Lower lobe of right lung (tissue), 2 donors: ENCODE measurements around the gene ERI3. TPM values are rescaled to one million over a fixed set of nuclear protein-coding genes. Genes with fewer than 3 reads are reported as not detected.
A peak's percentile ranks its signal among the peaks of the same experiment; 100 is the strongest.

Source experiments
- ATAC-seq, 2 donors: fragments of 200-7000 bp; cut with Tn5 transposase; one replicate each; pipeline ENCODE4 v1.9.1; 2020 to 2022; ENCODE audit warnings: mild to moderate bottlenecking in 2 of 2, moderate library complexity in 2 of 2
- DNase-seq: peaks from one replicate; pipeline ENCODE4 v3.0.0-alpha.2; 2020
- H3K27ac ChIP-seq: fragments of 200-600 bp; one replicate; pipeline ENCODE4 v1.8.0; 2022
- H3K27me3 ChIP-seq: fragments of 200-600 bp; one replicate; pipeline ENCODE4 v1.8.0; 2022; ENCODE audit warnings: low read depth
- H3K36me3 ChIP-seq: fragments of 200-600 bp; one replicate; pipeline ENCODE4 v1.8.0; 2022; ENCODE audit warnings: mild to moderate bottlenecking
- H3K4me1 ChIP-seq: fragments of 200-600 bp; one replicate; pipeline ENCODE4 v1.8.0; 2022
- H3K4me3 ChIP-seq: fragments of 200-600 bp; one replicate; pipeline ENCODE4 v1.8.0; 2022; ENCODE audit warnings: mild to moderate bottlenecking
- H3K9me3 ChIP-seq: fragments of 200-600 bp; one replicate; pipeline ENCODE4 v1.8.0; 2022
- CTCF ChIP-seq: fragments of 200-600 bp; IDR thresholded peaks from one replicate; pipeline ENCODE4 v1.8.0; 2022; ENCODE audit warnings: antibody characterized with exemption, mild to moderate bottlenecking
- intact Hi-C: fragments of 100-400 bp; cut with DNase I; formaldehyde crosslinking; loops from one replicate; pipeline ENCODE4 v1.11.0; 2022
- total RNA-seq: library from RNA; stranded (reverse); fragmentation: NEBNext Ultra II Directional; extraction: Animal tissue kit (Norgen Biotek cat#: 25700); gene quantifications from one replicate; pipeline ENCODE4 v1.2.1, GENCODE V29; 2021
- donor health status: DM: no; HTN: yes; CAD: no; lungs with severe emphysema.

The ERI3 gene
- total RNA-seq, 1 donor from 2014 or later = 36.3 TPM

- Histone ChIP-seq H3K27ac (no peak overlapping the region), H3K4me1 (peaks cover 2% of the 10 kb centered on the region), H3K27me3 (no peaks in the 10 kb centered on the region), H3K4me3 (no peak overlapping the region), H3K36me3 (peaks cover 37% of the 10 kb centered on the region), H3K9me3 (no peaks in the 10 kb centered on the region)
- no peak for ATAC-seq
- no peak for TF ChIP-seq CTCF
- no peak for DNase-seq
- intact Hi-C loops = no loop called here
Observed at GRCh38 chr1:44322367-44322766, 32.7 kb downstream of the ERI3 start.

DNA sequence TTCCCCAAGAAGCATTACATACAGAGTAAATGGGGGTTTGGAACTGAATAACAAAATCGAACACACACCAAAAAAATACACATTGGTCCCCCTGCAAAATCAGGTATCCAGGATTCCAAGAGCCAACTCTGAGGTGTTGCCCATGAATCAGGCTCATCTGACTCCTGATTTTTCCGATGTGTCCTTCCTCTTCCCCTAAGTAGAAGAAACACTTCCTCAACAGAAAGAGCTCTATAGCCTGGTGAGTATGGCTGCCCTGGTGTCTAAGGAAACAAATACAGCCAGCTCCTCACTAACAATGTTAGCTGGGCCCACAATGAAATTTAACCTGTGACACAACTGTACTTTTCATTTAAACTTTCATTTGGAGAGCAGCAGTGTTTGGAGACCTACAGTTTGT lies 33.6 kb downstream of the ERI3 start:
- no peak overlapping the region for H3K27ac ChIP-seq
- peaks cover 45% of the 10 kb centered on the region for H3K36me3 ChIP-seq
- no peaks in the 10 kb centered on the region for H3K27me3 ChIP-seq
- H3K4me3 ChIP-seq = no peak overlapping the region
- no peak for TF ChIP-seq CTCF
- H3K4me1 ChIP-seq = no peaks in the 10 kb centered on the region
- intact Hi-C loops = no loop called here
- ATAC-seq = no peak
- no peak for DNase-seq
- H3K9me3 ChIP-seq = no peaks in the 10 kb centered on the region

DNA sequence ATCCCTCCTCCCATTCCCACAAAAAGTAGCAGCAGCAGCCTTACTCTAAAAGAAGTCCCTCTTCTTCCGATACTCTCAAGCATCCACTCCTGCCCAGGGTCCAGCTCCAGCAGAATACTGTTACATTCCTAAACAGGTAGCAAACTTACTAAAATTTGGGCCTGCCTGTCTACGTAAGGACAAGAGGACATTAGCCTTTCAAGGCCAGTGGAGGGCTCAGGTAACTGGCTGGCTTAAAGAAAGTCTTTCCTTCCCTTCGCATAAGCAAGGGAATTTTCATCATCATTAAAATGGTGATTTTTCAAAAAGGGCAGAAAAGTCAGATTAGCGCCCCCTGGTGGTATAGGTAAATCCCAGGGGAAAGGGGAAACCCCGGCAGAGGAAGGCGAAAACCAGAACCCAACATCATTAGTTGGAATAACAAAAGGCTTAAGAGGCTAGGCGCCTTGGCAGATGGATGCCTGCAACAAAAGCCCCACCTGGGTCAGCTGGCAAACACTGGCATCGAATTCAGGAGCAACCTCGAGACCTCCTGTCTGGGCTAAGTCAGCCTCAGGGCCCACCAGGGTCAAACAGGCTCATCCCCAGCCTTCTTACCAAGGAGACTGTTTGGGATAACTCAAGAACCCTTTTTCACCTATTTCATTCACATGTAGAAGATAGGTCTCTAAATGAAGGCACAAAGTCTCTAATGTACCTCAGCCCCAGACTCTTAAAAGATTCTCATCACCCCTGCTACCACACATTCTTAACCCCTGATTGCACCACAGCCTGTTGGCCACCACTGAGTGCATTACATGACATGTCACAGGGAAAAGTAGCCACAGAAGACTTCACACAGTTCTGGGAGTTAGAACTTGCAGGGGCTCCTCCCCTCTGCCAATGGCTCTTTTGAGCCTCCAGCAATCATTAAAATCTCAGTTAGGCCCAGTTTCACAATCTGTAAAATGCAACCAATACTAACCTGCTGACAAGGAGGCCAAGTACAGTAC lies 36.7 kb downstream of the ERI3 start:
- no peaks in the 10 kb centered on the region for H3K27me3 ChIP-seq
- DNase-seq = no peak
- no peaks in the 10 kb centered on the region for H3K9me3 ChIP-seq
- H3K4me1 ChIP-seq = no peaks in the 10 kb centered on the region
- H3K36me3 ChIP-seq = peaks cover 51% of the 10 kb centered on the region
- no peak overlapping the region for H3K27ac ChIP-seq
- peak; percentile 91 for TF ChIP-seq CTCF
- intact Hi-C loops = no loop called here
- peak; percentile 42 to 43 for ATAC-seq
- no peak overlapping the region for H3K4me3 ChIP-seq

GRCh38 chr1:44316231-44316759 lies 38.8 kb downstream of the ERI3 start:
- Histone ChIP-seq H3K36me3 (peaks cover 70% of the 10 kb centered on the region), H3K4me1 (no peaks in the 10 kb centered on the region), H3K9me3 (no peaks in the 10 kb centered on the region), H3K27me3 (no peaks in the 10 kb centered on the region), H3K4me3 (no peak overlapping the region), H3K27ac (no peak overlapping the region)
- intact Hi-C loops = no loop called here
- DNase-seq (no peak), ATAC-seq (no peak)
- no peak for TF ChIP-seq CTCF

DNA sequence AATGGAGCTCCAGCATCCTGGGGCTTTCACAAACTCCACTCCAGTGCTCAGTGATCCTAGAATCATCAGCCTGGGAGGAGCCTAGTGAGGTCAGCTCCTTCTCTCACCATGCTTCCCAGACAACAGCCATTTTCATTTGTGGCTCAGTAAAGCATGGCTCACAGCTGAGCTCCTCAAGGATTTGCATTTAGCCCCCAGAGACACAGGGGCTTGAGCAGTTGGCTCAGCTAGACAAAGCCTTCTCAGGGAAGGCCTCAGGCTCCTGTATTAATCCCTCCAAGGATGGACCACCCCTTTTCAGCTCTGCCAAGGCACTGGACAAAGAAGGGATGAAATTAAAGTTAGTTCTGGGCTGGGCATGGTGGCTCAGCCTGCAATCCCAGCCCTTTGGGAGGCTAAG lies 39.5 kb downstream of the ERI3 start:
- ATAC-seq = no peak
- DNase-seq = no peak
- no peak overlapping the region for H3K4me3 ChIP-seq
- intact Hi-C loops = no loop called here
- H3K4me1 ChIP-seq = no peaks in the 10 kb centered on the region
- no peak overlapping the region for H3K27ac ChIP-seq
- TF ChIP-seq CTCF = no peak
- no peaks in the 10 kb centered on the region for H3K9me3 ChIP-seq
- no peaks in the 10 kb centered on the region for H3K27me3 ChIP-seq
- peaks cover 77% of the 10 kb centered on the region for H3K36me3 ChIP-seq
